Measurements from ENCODE around the gene SLC22A23.

DNA sequence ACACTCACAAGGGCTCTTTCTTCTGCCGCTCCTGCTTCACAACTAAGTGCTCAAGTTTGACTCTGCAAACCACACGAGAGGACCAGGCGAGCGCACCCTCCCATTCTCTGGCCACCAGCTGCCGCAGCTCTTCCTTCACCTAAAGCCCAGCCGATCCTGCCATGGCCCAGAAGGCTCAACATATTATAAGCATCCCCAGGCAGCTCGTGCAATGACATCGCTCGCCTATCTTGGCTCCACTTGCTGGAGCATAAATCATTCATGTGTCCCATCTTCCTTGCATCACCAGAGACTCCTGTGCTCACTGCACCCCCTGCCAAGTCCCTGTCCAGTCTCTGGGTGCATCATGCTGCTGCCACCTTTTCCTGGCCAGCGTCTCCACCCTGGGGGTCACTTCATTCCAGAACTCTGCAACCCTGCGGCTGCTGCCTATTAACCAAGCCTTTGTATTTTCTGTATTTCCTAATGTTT is 139.1 kb downstream of the SLC22A23 start:
- TF ChIP-seq, protein P1, sequence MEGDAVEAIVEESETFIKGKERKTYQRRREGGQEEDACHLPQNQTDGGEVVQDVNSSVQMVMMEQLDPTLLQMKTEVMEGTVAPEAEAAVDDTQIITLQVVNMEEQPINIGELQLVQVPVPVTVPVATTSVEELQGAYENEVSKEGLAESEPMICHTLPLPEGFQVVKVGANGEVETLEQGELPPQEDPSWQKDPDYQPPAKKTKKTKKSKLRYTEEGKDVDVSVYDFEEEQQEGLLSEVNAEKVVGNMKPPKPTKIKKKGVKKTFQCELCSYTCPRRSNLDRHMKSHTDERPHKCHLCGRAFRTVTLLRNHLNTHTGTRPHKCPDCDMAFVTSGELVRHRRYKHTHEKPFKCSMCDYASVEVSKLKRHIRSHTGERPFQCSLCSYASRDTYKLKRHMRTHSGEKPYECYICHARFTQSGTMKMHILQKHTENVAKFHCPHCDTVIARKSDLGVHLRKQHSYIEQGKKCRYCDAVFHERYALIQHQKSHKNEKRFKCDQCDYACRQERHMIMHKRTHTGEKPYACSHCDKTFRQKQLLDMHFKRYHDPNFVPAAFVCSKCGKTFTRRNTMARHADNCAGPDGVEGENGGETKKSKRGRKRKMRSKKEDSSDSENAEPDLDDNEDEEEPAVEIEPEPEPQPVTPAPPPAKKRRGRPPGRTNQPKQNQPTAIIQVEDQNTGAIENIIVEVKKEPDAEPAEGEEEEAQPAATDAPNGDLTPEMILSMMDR (IDR thresholded peaks at IDR 0.05) = no peak
- TF ChIP-seq POLR2A (IDR thresholded peaks at IDR 0.05) (no peak), POLR2AphosphoS5 (IDR thresholded peaks at IDR 0.05) (no peak), EP300 (IDR thresholded peaks at IDR 0.05) (no peak)

Measured in gastroesophageal sphincter (tissue), 3 donors.